GM18858 (cell line): ENCODE results near the gene SCN8A.
"Not testable (repeated sequence)": the region's sequence is repeated elsewhere in the genome, so short reads cannot be mapped to it uniquely, and the experiment has no call there.

ENCODE experiments used
- ATAC-seq: cut with Tn5 transposase; IDR thresholded peaks from one replicate; pipeline ENCODE4 v1.9.1; 2021; ENCODE audit not compliant: unreplicated experiment

Gene SCN8A

GRCh38 chr12:51591016-51591901, at the start of gene SCN8A:
Gene SCN8A (plus strand): TSS chr12:51591233. CDS start chr12:51662818, 71,585 bp downstream.
- ATAC-seq = no peak

- no peak for ATAC-seq
Observed at GRCh38 chr12:51546097-51546496, 44.9 kb upstream of the SCN8A start.

GRCh38 chr12:51547606-51548005, 43.4 kb upstream of the SCN8A start:
- no peak for ATAC-seq

GRCh38 chr12:51548241-51548640, 42.8 kb upstream of the SCN8A start:
- no peak for ATAC-seq

GRCh38 chr12:51549637-51550036, 41.4 kb upstream of the SCN8A start:
- no peak for ATAC-seq

- ATAC-seq = not testable (repeated sequence)
Observed at GRCh38 chr12:51568271-51569032, 22.6 kb upstream of the SCN8A start.

GRCh38 chr12:51579321-51579850, 11.6 kb upstream of the SCN8A start:
- no peak for ATAC-seq

- no peak for ATAC-seq
Observed at GRCh38 chr12:51589060-51589459, 2.0 kb upstream of the SCN8A start.

- ATAC-seq = no peak
Observed at GRCh38 chr12:51589557-51590176, 1.4 kb upstream of the SCN8A start.

- ATAC-seq = no peak
Observed at GRCh38 chr12:51590347-51591015, 552 bp upstream of the SCN8A start.

GRCh38 chr12:51592034-51592705, 1.1 kb downstream of the SCN8A start:
- ATAC-seq = no peak

GRCh38 chr12:51593021-51593420, 2.0 kb downstream of the SCN8A start:
- no peak for ATAC-seq

- no peak for ATAC-seq
Observed at GRCh38 chr12:51593539-51593938, 2.5 kb downstream of the SCN8A start.

GRCh38 chr12:51598156-51598555, 7.1 kb downstream of the SCN8A start:
- ATAC-seq = no peak

GRCh38 chr12:51600721-51601120, 9.7 kb downstream of the SCN8A start:
- ATAC-seq = no peak

- no peak for ATAC-seq
Observed at GRCh38 chr12:51601241-51601640, 10.2 kb downstream of the SCN8A start.

- not testable (repeated sequence) for ATAC-seq
Observed at GRCh38 chr12:51605896-51606295, 14.9 kb downstream of the SCN8A start.

GRCh38 chr12:51607197-51607596, 16.2 kb downstream of the SCN8A start:
- not testable (repeated sequence) for ATAC-seq

- no peak for ATAC-seq
Observed at GRCh38 chr12:51620448-51620847, 29.4 kb downstream of the SCN8A start.
